Ovary (tissue), 9 donors: Measurements from ENCODE around the gene ZNF91. TPM values are rescaled to one million over a fixed set of nuclear protein-coding genes. Genes with fewer than 3 reads are reported as not detected.
"Not testable (repeated sequence)": the region's sequence is repeated elsewhere in the genome, so short reads cannot be mapped to it uniquely, and the experiment has no call there.

Experiments
- DNase-seq, 5 donors: peaks; one replicate each; pipeline ENCODE4 v3.0.0-alpha.2; 2019 to 2020
- H3K27ac ChIP-seq, 2 donors: fragments of 200-600 bp; one replicate each; pipeline versions ENCODE4 v1.5.1 to v1.8.0; 2019 to 2022
- H3K27me3 ChIP-seq: fragments of 200-600 bp; one replicate; pipeline ENCODE4 v1.8.0; 2022
- H3K36me3 ChIP-seq: fragments of 200-600 bp; sonication (generic); one replicate; pipeline ENCODE4 v1.5.1; 2019
- H3K4me1 ChIP-seq: one replicate; pipeline ENCODE4 v1.8.1; 2013; ENCODE audit warnings: mild to moderate bottlenecking, moderate library complexity; ENCODE audit not compliant: insufficient read depth
- H3K4me3 ChIP-seq: fragments of 200-600 bp; sonication (generic); one replicate; pipeline ENCODE4 v1.5.1; 2017
- H3K9me3 ChIP-seq, 2 donors: fragments of 200-600 bp in 1 of 2; sonication (generic) in 1 of 2; one replicate each; pipeline versions ENCODE4 v1.5.1 to v1.8.1; 2013 to 2019; ENCODE audit warnings: mild to moderate bottlenecking in 1 of 2, moderate library complexity in 1 of 2
- CTCF ChIP-seq, 3 donors: fragments of 450-650 bp in 2 of 3; fragments of 200-600 bp in 1 of 3; IDR thresholded peaks; one replicate each; pipeline versions ENCODE4 v1.5.1 to v1.8.0; 2016 to 2022; ENCODE audit warnings: antibody characterized with exemption in 3 of 3, mild to moderate bottlenecking in 1 of 3
- EP300 ChIP-seq: sonication (generic); formaldehyde crosslinking; IDR thresholded peaks from one replicate; pipeline ENCODE4 v1.6.1; 2017; ENCODE audit warnings: antibody characterized with exemption
- POLR2A ChIP-seq: fragments of 450-650 bp; IDR thresholded peaks from one replicate; pipeline ENCODE4 v1.6.1; 2017; ENCODE audit warnings: antibody characterized with exemption, mild to moderate bottlenecking, moderate library complexity
- WGBS, 3 donors: extraction: QIAGEN DNeasy Blood & Tissue Kit in 1 of 3; methylation state at CpG; one replicate each; pipeline versions ENCODE4 v1.1.5 to v1.1.7; 2013 to 2017; 5-methylcytosine and 5-hydroxymethylcytosine counted together
- intact Hi-C, 4 donors: fragments of 100-400 bp; cut with DNase I; formaldehyde crosslinking; loops; one replicate each; pipeline versions ENCODE4 v1.11.0 to v1.15.1; 2022 to 2023
- polyA plus RNA-seq, 2 donors: library from polyadenylated mRNA; stranded (reverse); fragments of 200-250 nt in 1 of 2; fragments of 350-450 nt in 1 of 2; fragmentation: Illumina TruSeq in 1 of 2; extraction: RNeasy Lipid Tissue Mini Kit (QIAGEN cat#74804) in 1 of 2; gene quantifications; one replicate each; pipeline ENCODE4 v1.2.3, GENCODE V29; 2013 to 2014
- total RNA-seq, 7 donors: library from RNA; depleted of rRNA in 2 of 7; stranded (reverse); fragments of >200 nt in 2 of 7; fragmentation: NEBNext Ultra II Directional in 3 of 7; extraction: Animal tissue kit (Norgen Biotek cat#: 25700) in 3 of 7; gene quantifications; one replicate each; pipeline versions ENCODE4 v1.1.0 to v1.2.4, GENCODE V29; 2016 to 2023
- donor health status: DM: no; HTN: no; CAD: no; lungs with moderate emphysema.
- donor health status: DM: no; HTN: no; CAD: no.
- donor health status: Bipolar disorder and iron deficiency.
- donor health status: DM: yes; HTN: yes; CAD: no.
- donor health status: DM: no; HTN: no; CAD: no.
- donor health status: DM: yes; HTN: yes; CAD: no.

ZNF91 gene
- total and polyA plus RNA-seq, 9 donors = 13.2 to 85.6 (median 66.6) TPM

GRCh38 chr19:23399443-23399842, 4.2 kb upstream of the ZNF91 start:
- no peaks in the 10 kb centered on the region for H3K36me3 ChIP-seq
- WGBS, 3 donors = 92 to 94% (median 93%) methylated on average over 3 of the region's 3 CpGs
- intact Hi-C loops = no loop called here
- H3K27me3 ChIP-seq = no peaks in the 10 kb centered on the region
- no peaks in the 10 kb centered on the region for H3K9me3 ChIP-seq
- peaks cover 3% of the 10 kb centered on the region for H3K4me1 ChIP-seq
- H3K27ac ChIP-seq = no peak overlapping the region
- no peak for DNase-seq
- H3K4me3 ChIP-seq = no peak overlapping the region
- TF ChIP-seq POLR2A (no peak), EP300 (no peak), CTCF (IDR thresholded peaks at IDR 0.05) (no peak)

GRCh38 chr19:23395722-23396117, 449 bp upstream of the ZNF91 start:
- H3K27ac ChIP-seq = peak overlapping the region in 1 of 2 donors; percentile 88
- intact Hi-C loops = not testable (repeated sequence)
- 77 to 85% (median 83%) methylated on average over 10 of the region's 10 CpGs for WGBS, 3 donors

GRCh38 chr19:23394511-23394910, 760 bp downstream of the ZNF91 start:
- DNase-seq = peak in 4 of 5 donors; percentile 14 to 53 (median 38)
- TF ChIP-seq CTCF (IDR thresholded peaks at IDR 0.05) (no peak), POLR2A (no peak), EP300 (no peak)
- Histone ChIP-seq H3K27me3 (no peaks in the 10 kb centered on the region), H3K4me3 (peak overlapping the region; percentile 71), H3K36me3 (no peaks in the 10 kb centered on the region), H3K27ac (peak overlapping the region; percentile 88), H3K4me1 (peaks cover 5% of the 10 kb centered on the region), H3K9me3 (no peaks in the 10 kb centered on the region)
- intact Hi-C loops = no loop called here
- WGBS, 3 donors = 2 to 4% (median 3%) methylated on average over 11 of the region's 11 CpGs

More at GRCh38 chr19:23395722-23396117, 449 bp upstream of the ZNF91 start:
- H3K27me3 ChIP-seq, H3K4me1 ChIP-seq, H3K9me3 ChIP-seq, H3K36me3 ChIP-seq: not testable (repeated sequence)
- peak overlapping the region; percentile 71 for H3K4me3 ChIP-seq
- peak in 1 of 5 donors; percentile 28 for DNase-seq

- Histone ChIP-seq H3K9me3 (no peaks in the 10 kb centered on the region), H3K27me3 (no peaks in the 10 kb centered on the region), H3K27ac (no peak overlapping the region), H3K4me1 (peaks cover 5% of the 10 kb centered on the region), H3K36me3 (no peaks in the 10 kb centered on the region), H3K4me3 (no peak overlapping the region)
- no peak for DNase-seq
- WGBS, 3 donors = 75 to 88% (median 85%) methylated on average over 1 of the region's 1 CpG
- no peak for TF ChIP-seq CTCF (IDR thresholded peaks at IDR 0.05)
- no peak for TF ChIP-seq POLR2A
- TF ChIP-seq EP300 = no peak
- intact Hi-C loops = no loop called here
Measured at GRCh38 chr19:23393121-23393520, 2.1 kb downstream of the ZNF91 start.

GRCh38 chr19:23391236-23391635, 4.0 kb downstream of the ZNF91 start:
- H3K36me3 ChIP-seq = no peaks in the 10 kb centered on the region
- H3K4me1 ChIP-seq = peaks cover 5% of the 10 kb centered on the region
- H3K27me3 ChIP-seq = no peaks in the 10 kb centered on the region
- intact Hi-C loops = no loop called here
- TF ChIP-seq POLR2A (no peak), CTCF (IDR thresholded peaks at IDR 0.05) (no peak), EP300 (no peak)
- no peak overlapping the region for H3K27ac ChIP-seq
- no peaks in the 10 kb centered on the region for H3K9me3 ChIP-seq
- DNase-seq = no peak
- H3K4me3 ChIP-seq = no peak overlapping the region
